HG03354 (cell line): ENCODE measurements around the gene LYPD4.
A peak's percentile ranks its signal among the peaks of the same experiment; 100 is the strongest.

Experiments
- ATAC-seq: cut with Tn5 transposase; IDR thresholded peaks from one replicate; pipeline ENCODE4 v1.9.1; 2021; ENCODE audit warnings: mild to moderate bottlenecking; ENCODE audit not compliant: unreplicated experiment, poor library complexity, severe bottlenecking

The LYPD4 gene

GRCh38 chr19:41859618-41860418 is 15.3 kb upstream of the LYPD4 start, which contains the start of gene RPS19:
Gene RPS19 (plus strand): TSS chr19:41860255. CDS start chr19:41860775, 520 bp downstream.
- ATAC-seq, result peak; percentile 85

DNA sequence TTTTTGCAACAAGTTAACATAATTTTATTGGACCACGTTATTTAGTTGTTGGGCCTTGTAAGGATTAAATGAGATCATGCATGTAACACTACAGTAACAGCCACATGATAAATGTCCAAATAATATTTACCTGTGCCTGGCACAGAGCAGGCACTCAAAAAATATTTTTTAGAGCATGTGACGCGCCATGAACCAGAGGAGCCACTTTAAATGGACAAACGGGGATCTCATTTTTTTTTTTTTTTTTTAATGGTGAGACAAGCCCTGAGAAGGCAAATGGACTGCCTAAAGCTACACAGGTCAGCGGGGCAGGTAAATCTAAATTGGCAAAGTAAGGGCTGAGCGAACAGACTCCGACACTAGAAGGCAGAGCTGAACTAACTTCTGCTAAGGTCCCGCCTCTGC is 14.7 kb upstream of the LYPD4 start:
- no peak for ATAC-seq

DNA sequence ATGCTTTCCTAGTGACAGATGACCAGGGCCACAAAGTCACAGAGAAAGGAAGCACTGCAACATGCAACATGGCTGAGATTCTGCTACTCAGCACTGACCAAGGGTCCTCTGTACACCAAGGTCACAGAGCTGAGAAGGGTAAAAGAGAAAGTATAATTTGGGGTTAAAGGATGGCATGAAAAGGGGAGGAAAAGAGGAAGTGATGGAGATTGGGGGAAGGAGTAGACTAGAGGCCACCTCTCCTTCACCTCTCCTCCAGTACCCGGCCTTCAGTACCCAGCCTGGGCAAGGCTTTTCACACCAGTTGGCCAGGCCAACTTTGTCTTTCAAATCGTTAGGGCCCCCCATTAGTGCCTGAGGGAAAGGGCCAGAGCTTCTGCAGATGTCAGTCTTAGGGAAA is 9.3 kb upstream of the LYPD4 start:
- ATAC-seq, result no peak

GRCh38 chr19:41853344-41853743 is 8.9 kb upstream of the LYPD4 start:
- no peak for ATAC-seq

- no peak for ATAC-seq
Observed at GRCh38 chr19:41851456-41851855, 7.0 kb upstream of the LYPD4 start.

DNA sequence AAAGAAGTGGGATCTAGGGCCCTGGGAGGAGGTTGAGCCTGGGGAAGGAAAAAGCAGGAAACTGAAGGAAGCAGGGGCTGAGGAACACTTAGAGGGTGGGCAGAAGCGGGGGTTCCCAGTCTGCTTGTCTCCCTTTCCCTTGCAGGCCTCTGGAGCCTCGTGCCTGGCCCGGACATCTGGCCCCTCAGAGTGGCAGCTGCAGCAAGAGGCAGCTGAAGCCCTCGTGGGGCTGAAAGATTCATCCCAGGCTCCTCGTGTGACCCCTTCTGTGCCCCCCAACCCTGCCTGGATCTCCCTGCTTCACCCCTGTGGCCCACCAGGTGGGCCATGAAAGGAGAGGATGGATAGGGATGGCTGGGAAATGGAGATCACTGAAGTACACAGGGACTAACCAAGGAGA is 5.9 kb upstream of the LYPD4 start:
- no peak for ATAC-seq

DNA sequence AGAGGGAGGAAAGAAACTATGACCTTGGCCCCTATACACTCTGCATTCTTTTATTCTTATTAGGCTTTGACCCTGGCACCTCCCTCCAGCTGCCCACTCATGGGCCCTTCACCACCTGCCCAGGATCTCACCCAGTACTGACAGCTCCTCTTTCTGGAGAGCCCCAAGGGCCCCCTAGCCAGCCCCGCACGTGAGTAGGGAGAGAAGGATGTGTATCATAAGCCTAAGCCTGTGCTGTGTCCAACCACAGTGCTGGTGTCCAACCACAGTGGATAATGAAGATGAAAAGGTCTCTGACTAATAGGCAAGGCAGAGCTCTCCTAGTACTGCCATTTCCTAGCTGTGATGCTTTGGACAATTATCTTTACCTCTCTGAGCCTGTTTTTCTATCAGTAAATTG is 4.6 kb upstream of the LYPD4 start:
- ATAC-seq, result no peak

DNA sequence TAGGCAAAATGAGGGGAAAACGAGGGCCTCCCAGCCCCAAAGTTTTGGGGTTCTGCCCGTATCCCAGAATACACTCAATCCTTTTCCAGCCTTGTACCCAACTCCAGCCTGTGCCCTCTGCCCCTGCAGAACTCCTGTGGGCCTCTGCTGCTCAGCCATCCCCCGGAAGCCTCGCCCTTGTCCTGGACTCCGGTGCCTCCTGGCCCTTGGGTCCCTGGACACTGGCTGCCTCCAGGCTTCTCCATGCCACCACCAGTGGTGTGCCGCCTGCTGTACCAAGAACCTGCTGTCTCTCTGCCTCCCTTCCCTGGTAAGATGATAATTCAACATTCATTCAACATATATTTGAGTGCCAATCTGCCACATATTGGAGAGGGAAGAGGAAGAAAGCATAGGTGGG is 4.2 kb upstream of the LYPD4 start:
- no peak for ATAC-seq

- no peak for ATAC-seq
Observed at GRCh38 chr19:41847351-41848105, 3.0 kb upstream of the LYPD4 start.

DNA sequence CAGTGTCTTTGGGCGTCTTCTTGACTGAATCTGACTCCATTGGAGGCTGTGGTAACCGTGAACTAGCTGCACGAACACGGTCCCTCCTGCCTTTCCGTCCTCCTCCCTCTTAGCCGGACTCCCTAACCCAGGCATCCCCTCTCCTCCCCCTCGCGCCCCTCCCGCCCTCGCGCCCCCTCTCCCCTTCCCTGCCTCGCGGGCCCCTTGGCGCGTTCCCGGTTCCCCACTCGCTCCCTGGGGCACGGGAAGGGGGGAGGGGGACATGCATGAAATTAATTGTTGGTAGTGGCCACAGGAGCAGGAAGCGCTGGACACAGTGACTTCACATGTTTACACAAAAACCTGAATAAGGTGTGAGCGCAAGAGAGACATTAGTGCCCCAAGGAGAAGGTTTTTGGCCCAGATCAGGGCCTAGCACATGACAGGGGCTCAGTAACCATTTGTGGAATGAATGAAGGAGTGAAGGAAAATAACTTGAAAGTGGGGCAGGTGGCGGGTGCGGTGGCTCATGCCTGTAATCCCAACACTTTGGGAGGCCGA is 638 bp upstream of the LYPD4 start:
- no peak for ATAC-seq

DNA sequence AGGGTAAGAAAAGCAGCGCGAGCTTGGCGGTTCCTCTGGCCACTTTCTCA is 343 bp upstream of the LYPD4 start, which contains the start of gene DMRTC2:
Gene DMRTC2 (plus strand): TSS at position 42 of the 50 bp plus-strand sequence. CDS start 2,387 bp downstream, outside the sequence.
- no peak for ATAC-seq

DNA sequence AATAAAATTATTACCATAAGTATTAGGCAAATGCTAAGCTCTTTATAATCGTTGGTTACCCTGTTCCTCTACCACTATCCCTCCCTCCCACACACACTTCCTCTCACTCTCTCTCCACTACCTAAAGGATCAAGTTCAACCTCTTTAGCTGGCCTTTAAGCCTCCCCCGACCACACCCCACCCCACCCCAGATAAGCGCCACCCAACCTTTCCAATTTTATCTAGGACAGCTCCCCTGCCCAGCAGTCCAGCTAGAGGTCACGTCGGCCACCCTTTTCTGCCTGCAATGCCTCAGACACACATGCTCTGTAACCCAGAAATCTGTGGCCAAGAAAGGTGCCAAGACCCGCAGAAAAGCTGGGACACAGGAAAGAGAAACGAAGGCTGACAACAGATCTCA is 1.1 kb downstream of the LYPD4 start:
- no peak for ATAC-seq

GRCh38 chr19:41839211-41839610 is 5.3 kb downstream of the LYPD4 start:
- ATAC-seq, result no peak

DNA sequence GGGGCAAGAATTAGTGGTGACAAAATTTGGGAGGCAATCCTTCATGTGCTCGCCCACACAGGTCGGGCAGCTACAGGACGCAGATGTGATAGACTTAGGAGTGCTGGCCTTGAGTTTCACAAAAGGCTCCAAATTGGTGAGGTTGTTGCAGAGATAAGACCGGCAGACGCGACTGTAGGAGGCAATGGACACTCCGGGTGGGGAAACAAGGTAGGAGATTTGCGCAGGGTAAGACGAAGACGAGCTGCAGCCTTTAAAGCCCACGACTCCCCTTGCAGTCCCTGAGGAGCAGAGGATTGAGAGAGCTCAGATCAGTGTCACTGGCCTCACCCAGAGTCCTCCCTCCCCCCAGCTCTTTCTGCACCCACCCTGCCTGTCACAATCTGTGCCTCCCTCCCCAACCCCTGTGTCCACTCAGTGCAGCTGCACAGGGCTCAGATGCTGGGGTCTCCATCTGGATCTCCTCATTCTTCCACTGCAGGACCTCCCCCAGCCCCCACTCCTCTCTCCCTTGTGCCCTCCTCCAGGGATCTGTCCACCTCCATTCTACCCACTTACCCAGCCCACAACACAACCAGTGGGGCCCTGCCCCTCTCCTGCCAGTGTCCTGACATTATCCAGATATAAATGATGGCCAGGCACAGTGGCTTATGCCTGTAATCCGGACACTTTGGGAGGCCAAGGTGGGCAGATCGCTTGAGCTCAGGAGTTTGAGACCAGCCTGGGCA is 6.3 kb downstream of the LYPD4 start:
- no peak for ATAC-seq

DNA sequence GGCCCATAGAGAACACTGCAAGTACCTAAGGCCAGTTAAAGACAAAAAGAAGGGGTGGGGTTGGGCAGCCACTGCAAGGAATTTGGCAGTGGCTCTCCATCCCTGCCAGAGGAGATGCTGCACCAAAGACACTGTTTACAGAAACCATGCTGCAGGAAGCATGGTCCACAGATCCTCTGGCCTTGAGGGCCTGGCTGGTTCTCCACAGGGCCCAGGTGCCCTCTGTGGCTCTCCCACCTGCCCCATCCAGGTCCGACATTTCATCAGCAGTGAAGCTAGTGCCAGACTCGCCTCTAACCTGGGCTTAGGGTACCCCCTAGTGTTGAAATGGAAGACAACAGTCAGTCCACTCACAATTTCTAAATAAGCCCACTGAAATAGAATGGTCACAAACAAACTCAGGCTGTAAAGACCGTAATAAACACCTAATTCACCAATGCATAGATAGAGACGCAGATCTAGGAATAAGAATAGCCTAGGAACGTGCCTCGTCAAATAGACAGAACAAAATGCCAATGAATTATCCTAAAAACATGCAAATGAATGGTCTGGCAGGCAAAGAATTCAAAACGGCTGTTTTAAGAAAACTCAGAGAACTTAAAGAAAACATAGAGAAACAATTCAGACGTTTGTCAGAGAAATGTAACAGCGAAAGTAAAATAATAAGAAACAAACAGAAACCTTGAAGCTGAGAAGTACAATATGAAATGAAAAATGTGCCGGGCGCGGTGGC is 23.3 kb downstream of the LYPD4 start:
- ATAC-seq, result no peak

- no peak for ATAC-seq
Observed at GRCh38 chr19:41816761-41817160, 27.7 kb downstream of the LYPD4 start.

GRCh38 chr19:41815301-41815700 is 29.2 kb downstream of the LYPD4 start:
- ATAC-seq, result no peak

GRCh38 chr19:41813911-41814310 is 30.6 kb downstream of the LYPD4 start:
- ATAC-seq, result no peak

DNA sequence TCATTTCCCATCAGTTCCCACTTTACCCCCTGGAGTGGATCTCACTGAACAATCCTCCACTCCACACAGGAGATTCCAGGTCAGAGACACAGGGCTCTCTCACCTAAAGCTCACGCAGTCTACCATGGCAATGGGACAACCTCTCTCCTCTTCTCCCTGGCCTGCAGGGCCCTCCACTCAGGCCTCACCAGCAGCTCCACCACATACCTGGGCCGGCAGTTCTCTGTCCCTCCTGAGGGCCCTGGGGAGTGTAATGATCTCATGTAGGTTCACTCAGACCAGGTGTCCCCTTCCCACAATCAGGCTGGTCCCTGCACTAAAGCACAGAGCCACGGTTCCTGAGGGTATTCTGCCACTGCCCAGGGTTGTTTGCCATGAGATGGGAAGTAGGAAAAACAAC is 32.5 kb downstream of the LYPD4 start:
- ATAC-seq, result no peak

- ATAC-seq, result no peak
Observed at GRCh38 chr19:41811036-41811435, 33.4 kb downstream of the LYPD4 start.
